ENCODE results near the gene POU6F2.

POU6F2 gene

DNA sequence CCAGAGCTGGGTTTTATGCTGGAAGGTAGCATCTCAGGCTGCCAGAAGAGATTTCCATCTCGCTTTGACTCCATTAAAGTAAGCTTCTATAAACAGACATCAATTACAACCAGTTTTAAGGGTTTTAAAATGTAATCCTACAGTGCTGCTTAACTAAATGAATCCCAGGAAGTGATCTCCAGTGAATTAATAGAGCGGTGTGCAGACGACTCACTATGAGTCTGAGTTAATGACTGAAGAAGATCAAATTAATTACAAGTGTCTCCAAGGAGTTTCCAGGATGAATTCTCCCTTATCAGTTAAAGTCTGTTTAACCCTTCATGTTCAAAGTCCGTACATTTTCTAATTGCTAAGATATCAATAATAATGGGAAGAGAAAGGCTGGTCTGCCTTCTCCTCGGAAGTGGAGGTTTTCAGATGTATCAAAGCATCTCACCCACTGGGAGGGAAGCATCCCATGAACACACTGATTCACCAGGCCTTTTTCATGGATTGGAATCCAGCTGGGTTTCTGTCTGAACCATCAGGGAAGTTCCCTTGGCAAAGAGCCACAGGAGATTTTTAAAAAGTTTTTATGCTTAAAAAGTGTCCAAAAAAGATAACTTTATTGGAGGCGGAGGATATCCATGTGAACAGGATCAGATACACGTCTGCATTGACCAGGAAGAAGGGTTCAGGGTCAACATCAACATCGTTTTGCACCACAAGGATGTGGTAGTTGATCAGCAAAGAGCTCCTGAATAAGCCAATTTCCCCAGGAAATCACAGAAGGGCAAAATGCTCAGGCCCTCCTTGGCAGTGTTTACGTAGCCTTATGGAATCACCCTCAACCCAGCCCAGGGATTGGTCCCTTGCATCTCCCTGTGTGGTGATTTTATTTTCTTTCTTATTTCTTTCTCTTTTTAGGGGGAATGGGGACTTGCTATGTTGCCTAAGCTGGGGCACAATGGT lies 288.2 kb downstream of the POU6F2 start:
- no peak for DNase-seq

- no peak for DNase-seq
Measured at GRCh38 chr7:39269034-39269433, 291.3 kb downstream of the POU6F2 start.

DNA sequence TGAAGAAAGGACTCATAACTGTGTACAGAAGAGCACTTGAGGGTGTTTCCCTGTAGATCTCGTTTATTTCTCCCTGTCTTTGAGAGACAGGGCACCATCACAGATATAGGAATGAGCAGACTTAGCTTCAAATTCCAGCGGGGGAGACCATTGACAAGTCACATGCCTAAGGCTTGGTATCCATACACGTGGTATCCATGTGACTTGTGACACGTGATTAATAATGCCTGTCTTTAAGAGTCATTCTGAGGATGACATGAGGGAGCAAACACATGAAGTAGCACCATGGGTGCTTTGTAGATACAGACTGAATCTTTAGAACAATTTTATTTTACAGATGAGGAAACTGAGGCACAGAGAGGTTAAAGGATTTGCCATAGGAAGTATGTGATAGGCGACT lies 292.3 kb downstream of the POU6F2 start:
- no peak for DNase-seq

- DNase-seq = no peak
Measured at GRCh38 chr7:39271402-39271801, 293.7 kb downstream of the POU6F2 start.

DNA sequence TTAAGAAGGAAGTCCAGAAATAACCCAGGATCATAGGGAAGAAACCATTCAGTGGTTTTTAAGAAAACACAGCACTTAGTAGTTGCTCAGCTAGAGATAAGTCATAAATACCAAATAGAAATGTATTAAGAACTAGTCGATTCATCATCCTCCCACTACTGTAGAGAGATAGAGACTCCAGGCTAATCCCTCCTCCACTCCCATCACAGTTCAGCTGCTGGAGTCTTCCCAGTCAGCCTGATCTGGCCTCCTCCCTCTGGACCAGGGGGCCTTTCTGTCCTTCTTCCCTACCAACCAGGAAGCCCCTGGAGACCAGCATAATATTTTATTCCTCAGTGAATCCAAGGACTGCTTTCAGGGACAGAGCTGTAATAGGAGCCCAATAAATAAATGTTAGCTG lies 294.4 kb downstream of the POU6F2 start:
- no peak for DNase-seq

DNA sequence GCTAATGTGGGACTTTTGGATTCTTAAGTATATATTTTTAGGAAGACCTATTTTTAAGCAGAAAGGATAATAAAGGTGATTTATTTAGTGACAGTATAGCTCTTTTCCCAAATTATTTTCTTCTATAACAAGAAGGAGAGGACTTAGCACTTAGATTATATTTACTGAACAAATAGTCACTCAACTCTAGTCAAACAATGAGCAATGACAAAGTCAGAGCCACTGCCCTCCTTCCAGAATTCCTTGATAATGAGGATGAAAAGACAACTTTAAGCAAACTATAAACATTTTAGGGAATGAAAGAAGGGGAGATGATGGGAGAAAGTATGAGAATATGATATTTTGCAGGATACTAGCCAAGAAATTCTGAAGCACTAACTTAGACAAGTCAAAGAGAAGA lies 295.0 kb downstream of the POU6F2 start:
- no peak for DNase-seq

- DNase-seq = no peak
Measured at GRCh38 chr7:39280337-39280736, 302.6 kb downstream of the POU6F2 start.

DNA sequence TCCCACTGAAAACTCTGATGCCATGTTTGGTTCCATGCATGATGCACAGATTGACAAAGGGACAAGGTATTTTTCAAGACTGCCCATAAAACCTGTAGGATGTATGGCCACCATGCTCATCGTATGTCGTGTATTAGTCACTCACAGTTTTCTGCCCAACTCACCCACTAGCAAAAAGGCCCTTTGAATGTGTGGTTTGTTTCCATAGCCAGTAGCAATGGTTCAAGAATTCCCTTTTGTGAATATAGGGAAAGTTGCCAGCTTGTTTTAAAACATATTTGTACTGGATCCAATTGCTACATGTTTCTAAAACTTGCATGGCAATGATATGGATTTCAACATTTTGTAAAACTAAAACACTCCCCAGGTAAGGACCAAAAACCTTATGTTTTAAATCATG lies 307.5 kb downstream of the POU6F2 start:
- no peak for DNase-seq

- no peak for DNase-seq
Measured at GRCh38 chr7:39288303-39288702, 310.6 kb downstream of the POU6F2 start.

- no peak for DNase-seq
Measured at GRCh38 chr7:39291628-39292410, 314.1 kb downstream of the POU6F2 start.

DNA sequence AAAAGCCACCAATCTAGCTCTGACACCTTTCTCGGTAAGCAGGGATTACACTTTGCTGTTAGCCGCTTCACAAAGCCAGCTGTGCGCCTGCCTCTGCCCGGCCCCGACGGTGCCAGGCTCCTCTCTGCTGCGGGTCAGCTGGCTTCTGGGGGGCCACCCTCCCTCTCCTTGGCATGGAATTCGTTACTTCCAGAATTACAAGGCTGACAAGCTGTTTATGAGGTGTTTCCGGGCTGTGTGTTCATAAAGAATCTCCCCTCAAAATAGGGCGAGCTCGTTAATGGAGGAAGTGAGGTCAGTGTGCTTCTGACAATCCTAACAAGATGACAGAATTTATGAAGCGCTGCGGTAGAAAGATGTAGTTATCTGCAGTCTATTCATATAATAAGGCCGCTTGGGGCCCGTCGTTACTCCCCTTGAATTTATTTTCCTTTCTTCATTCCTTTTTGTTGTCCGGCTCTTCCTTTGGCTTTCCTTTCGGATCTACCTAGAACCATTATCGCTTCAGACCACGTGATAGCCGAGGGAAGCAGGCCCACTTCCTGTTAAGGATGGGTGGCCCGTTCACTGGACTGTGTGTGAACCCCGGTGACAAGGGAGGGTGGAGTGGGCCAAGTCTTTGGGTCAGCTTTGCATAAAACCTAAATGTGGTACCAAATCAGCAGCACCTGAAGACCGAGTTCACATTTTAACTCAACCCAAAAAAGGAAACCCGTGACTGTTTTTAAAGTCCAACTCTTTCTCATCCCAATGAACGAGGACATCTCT lies 315.5 kb downstream of the POU6F2 start:
- DNase-seq = no peak

- no peak for DNase-seq
Measured at GRCh38 chr7:39294022-39294421, 316.3 kb downstream of the POU6F2 start.

GRCh38 chr7:39295796-39296195 lies 318.1 kb downstream of the POU6F2 start:
- DNase-seq = no peak

DNA sequence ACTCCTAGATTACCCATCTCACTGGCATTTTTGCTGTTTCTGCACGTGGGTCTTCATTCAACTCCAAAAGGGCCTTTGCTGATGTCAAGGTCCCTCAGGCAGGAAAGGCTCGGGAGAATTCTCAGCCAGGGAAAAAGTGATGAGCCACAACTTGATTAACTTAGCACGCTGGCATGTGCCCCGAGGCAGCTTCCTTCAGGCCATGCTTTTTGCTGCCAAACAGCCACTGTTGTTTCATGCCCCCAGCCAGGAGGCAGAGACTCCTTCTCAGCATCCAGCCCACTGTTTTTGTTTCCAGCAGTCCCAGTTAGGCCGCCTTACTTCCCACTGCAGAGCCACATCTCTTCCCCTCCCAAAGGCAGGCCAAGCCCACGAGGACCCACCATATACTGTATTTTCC lies 322.0 kb downstream of the POU6F2 start:
- DNase-seq = no peak

- no peak for DNase-seq
Measured at GRCh38 chr7:39300276-39300675, 322.6 kb downstream of the POU6F2 start.

DNA sequence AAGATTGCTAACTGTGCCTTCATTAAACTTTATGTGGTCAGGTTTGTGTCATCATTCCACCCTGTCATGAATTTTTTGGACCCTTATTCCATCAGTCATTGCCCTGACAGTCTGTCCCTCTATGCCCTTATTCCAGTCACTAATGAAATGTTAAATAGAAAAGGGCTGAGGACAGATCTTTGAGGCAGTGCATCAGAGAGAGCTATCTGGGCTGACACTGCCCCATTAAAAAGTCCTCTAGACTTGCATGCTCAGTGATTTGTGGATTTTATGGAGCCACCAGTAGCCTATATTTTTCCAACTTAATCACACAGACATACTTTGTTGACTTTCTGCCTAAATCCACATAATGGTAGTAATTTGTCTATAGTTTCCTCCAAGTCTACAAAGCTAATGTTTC lies 323.8 kb downstream of the POU6F2 start:
- no peak for DNase-seq

DNA sequence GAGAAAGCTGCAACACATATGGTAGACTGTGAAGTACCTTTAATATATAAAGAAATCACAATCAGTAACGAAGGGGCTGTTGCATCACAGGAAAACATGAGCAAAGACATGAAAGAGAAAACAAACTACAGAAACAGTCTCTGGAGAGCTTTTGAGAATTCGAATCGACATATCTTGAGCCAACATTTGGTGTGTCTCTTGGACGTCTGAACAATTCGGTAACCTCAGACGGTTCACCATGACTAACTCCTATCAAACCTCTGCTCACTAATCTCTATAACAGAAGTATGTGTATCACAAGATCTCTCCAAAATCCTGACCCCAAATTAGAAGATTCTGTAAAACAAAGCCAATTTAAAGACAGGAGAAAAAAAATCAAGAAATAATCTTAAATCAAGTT lies 326.5 kb downstream of the POU6F2 start:
- no peak for DNase-seq

GRCh38 chr7:39304668-39305405 lies 327.1 kb downstream of the POU6F2 start:
- no peak for DNase-seq

DNA sequence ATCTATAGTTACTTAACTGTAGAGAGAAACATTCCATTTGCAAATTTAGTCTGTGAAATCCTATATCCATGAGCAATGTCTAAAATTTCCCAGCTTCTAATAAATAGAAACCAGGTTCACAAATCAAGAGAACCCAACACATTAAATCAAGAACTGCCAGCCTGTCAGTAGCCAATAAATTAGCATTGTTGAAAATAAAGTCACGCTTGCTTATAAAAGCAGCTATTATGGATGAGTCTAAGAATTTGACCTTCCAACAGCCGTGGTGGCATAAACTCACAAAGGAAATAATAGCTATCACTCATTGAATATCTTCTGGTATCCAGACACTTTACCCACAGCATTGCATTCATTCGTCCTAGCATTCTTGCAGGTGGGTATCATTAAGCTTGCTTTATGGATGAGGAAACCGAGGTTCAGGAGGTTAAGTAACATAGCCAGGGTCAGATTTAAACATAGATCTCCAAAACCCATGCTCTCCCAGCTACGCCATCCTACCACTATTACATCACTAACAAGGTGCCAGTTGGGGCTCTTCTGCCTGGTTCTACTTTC lies 328.4 kb downstream of the POU6F2 start:
- no peak for DNase-seq

DNA sequence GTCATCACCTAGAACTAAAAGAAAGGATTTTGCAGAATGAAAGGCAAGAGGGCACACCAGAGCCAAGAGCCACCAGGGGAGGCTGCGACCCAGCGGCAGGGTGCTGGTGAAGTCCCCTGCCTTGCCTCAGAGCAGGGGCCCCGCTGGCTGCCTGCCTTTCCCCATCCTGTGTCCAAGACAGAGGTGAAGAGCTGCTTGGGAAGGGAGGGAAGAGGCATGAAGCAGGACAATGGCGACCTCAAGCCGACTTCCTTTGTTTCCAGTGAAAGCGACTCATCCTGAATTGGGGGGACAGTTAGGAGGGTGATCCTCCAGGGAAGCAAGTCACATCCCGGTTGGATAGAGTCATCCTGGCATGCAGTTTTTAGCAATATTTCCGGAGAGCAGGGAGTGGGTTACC lies 333.0 kb downstream of the POU6F2 start:
- DNase-seq = no peak

DNA sequence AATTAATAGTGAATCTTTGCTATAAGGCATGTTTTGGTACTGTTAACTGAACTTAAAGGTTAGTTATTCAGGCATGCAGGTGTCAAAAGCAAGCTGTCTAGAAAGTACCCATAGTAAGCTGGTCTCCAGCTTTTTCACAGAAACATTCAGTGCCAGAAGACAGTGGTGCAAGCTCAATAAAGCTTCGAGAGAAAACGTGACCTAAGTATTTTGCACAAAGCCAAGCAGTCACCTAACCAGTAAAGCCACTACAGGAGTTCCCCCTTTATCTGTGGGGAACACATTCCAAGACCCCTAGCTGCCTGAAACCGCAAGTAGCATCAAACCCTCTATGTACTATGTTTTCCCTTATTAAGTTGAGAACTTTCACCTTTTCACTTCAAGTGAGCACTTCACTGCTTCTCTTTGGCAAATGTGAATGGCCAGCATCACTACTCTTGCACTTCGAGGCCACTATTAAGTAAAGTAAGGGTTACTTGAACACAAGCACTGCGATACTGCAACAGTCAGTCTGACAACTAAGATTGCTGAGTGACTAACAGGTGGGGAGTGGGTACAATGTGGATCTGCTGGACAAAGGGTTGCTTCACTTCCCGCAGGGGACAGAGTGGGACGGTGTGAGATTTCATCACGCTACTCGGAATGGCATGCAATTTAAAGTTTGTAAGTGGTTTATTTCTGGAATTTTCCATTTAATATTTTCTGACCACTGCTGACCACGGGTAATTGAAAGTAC lies 334.7 kb downstream of the POU6F2 start:
- DNase-seq = no peak

GRCh38 chr7:39313376-39313775 lies 335.7 kb downstream of the POU6F2 start:
- no peak for DNase-seq

All from activated CD4-positive, CD25-positive, alpha-beta regulatory T cell treated with anti-CD3 and anti-CD28 coated beads, Interleukin-2, amount 50 U/mL, for 72 hours (primary cell).